ENCODE measurements around the gene EFNA4. TPM values are rescaled to one million over a fixed set of nuclear protein-coding genes. Genes with fewer than 3 reads are reported as not detected.
A peak's percentile ranks its signal among the peaks of the same experiment; 100 is the strongest.

Gene EFNA4
- total RNA-seq, 1 experiment from 2014 or later, result 9.8 TPM

- ChIA-PET RAD21 (ENCODE audit: low non-redundant PET in 1 of 2, low total read pairs in 2 of 2, uncharacterized antibody in 2 of 2, unreplicated experiment in 2 of 2) (no interaction called here), CTCF (interaction anchor here (0.9 to 3.0 kb wide), 2 partner anchors 25 to 40 kb away, joined by 3 to 14 read pairs; no protein-coding TSS in a partner anchor), POLR2A (no interaction called here)
- Histone ChIP-seq H3K27me3 (ENCODE audit: insufficient read depth, low read length) (no peaks in the 10 kb centered on the region), H3K4me1 (ENCODE audit: control insufficient read depth in 1 of 2, insufficient read depth in 2 of 2, low read length in 2 of 2) (peaks cover 34 to 65% of the 10 kb centered on the region in 2 experiments), H3K9ac (ENCODE audit: low read length) (0 out of 2 replicates have a peak overlapping the region, but pooled peaks have one; percentile 22), H4K20me1 (ENCODE audit: insufficient read depth) (no peaks in the 10 kb centered on the region), H2AFZ (ENCODE audit: low read depth, low read length, poor library complexity, severe bottlenecking) (no peak overlapping the region), H3K4me3 (replicated peaks in 1 of 2; ENCODE audit: low read depth in 1 of 2, low read length in 2 of 2) (no peak overlapping the region), H3K4me2 (ENCODE audit: low read length) (0 out of 2 replicates have a peak overlapping the region, but pooled peaks have one; percentile 82), H3K27ac (ENCODE audit: low read depth, low read length) (no peak overlapping the region), H3K79me2 (ENCODE audit: insufficient read depth, low read length) (no peaks in the 10 kb centered on the region), H3K9me2 (ENCODE audit: insufficient read depth) (no peaks in the 10 kb centered on the region), H3K36me3 (ENCODE audit: control insufficient read depth in 1 of 2, insufficient read depth in 2 of 2, low read length in 2 of 2) (peaks cover 6 to 17% of the 10 kb centered on the region in 2 experiments; a peak in 3 of 4 replicates), H3K9me3 (ENCODE audit: control insufficient read depth in 1 of 2, insufficient read depth in 1 of 2, low read depth in 1 of 2, low read length in 2 of 2) (no peaks in the 10 kb centered on the region)
- DNase-seq (ENCODE audit: low read depth, low spot score) (no peak), ATAC-seq (no peak)
- intact Hi-C loops (cut with micrococcal nuclease), result no loop called here
- TF ChIP-seq RAD21 (IDR thresholded peaks at IDR 0.05; ENCODE audit: low read depth) (no peak), ELF1 (IDR thresholded peaks at IDR 0.05; ENCODE audit: borderline replicate concordance, low read depth) (no peak), CTCF (IDR thresholded peaks at IDR 0.05 in 2 of 3, conservative IDR thresholded peaks at IDR 0.05 in 1 of 3; ENCODE audit: borderline replicate concordance in 1 of 3, insufficient read depth in 1 of 3, low read depth in 2 of 3, low read length in 2 of 3) (no peak), ZFX (IDR thresholded peaks at IDR 0.05) (no peak), SP1 (IDR thresholded peaks at IDR 0.05; ENCODE audit: low read depth) (no peak), CBX3 (IDR thresholded peaks at IDR 0.05; ENCODE audit: low read depth) (no peak), POLR2A (IDR thresholded peaks at IDR 0.05; ENCODE audit: borderline replicate concordance, extremely low read depth, insufficient read depth, insufficient read length) (no peak), EZH2 (IDR thresholded peaks at IDR 0.05) (no peak), ATF3 (IDR thresholded peaks at IDR 0.05) (no peak), CEBPB (IDR thresholded peaks at IDR 0.05; ENCODE audit: low read depth) (no peak), MAX (IDR thresholded peaks at IDR 0.05) (no peak), SRF (IDR thresholded peaks at IDR 0.05; ENCODE audit: low read depth) (no peak), FOSL1 (IDR thresholded peaks at IDR 0.05; ENCODE audit: low read depth) (no peak), EGR1 (IDR thresholded peaks at IDR 0.05; ENCODE audit: low read depth) (no peak), TCF7L2 (IDR thresholded peaks at IDR 0.05; ENCODE audit: borderline replicate concordance, extremely low read depth, insufficient read depth, insufficient read length) (no peak), EZH2phosphoT487 (IDR thresholded peaks at IDR 0.05; ENCODE audit: borderline replicate concordance) (no peak), SIN3A (IDR thresholded peaks at IDR 0.05; ENCODE audit: low read depth) (no peak)
- TF ChIP-seq, protein P1, sequence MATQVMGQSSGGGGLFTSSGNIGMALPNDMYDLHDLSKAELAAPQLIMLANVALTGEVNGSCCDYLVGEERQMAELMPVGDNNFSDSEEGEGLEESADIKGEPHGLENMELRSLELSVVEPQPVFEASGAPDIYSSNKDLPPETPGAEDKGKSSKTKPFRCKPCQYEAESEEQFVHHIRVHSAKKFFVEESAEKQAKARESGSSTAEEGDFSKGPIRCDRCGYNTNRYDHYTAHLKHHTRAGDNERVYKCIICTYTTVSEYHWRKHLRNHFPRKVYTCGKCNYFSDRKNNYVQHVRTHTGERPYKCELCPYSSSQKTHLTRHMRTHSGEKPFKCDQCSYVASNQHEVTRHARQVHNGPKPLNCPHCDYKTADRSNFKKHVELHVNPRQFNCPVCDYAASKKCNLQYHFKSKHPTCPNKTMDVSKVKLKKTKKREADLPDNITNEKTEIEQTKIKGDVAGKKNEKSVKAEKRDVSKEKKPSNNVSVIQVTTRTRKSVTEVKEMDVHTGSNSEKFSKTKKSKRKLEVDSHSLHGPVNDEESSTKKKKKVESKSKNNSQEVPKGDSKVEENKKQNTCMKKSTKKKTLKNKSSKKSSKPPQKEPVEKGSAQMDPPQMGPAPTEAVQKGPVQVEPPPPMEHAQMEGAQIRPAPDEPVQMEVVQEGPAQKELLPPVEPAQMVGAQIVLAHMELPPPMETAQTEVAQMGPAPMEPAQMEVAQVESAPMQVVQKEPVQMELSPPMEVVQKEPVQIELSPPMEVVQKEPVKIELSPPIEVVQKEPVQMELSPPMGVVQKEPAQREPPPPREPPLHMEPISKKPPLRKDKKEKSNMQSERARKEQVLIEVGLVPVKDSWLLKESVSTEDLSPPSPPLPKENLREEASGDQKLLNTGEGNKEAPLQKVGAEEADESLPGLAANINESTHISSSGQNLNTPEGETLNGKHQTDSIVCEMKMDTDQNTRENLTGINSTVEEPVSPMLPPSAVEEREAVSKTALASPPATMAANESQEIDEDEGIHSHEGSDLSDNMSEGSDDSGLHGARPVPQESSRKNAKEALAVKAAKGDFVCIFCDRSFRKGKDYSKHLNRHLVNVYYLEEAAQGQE (IDR thresholded peaks at IDR 0.05; ENCODE audit: low read depth), result no peak
- BruUV-seq (replicated peaks), result TSS peak; percentile 16
These were observed 43.9 kb upstream of the EFNA4 start for GRCh38 chr1:155019377-155020245.
